Measurements from ENCODE around the gene DYNLT1. TPM values are rescaled to one million over a fixed set of nuclear protein-coding genes. Genes with fewer than 3 reads are reported as not detected.
"Not testable (repeated sequence)": the region's sequence is repeated elsewhere in the genome, so short reads cannot be mapped to it uniquely, and the experiment has no call there.

Gene DYNLT1
- total RNA-seq, 1 donor, result 54.3 TPM

DNA sequence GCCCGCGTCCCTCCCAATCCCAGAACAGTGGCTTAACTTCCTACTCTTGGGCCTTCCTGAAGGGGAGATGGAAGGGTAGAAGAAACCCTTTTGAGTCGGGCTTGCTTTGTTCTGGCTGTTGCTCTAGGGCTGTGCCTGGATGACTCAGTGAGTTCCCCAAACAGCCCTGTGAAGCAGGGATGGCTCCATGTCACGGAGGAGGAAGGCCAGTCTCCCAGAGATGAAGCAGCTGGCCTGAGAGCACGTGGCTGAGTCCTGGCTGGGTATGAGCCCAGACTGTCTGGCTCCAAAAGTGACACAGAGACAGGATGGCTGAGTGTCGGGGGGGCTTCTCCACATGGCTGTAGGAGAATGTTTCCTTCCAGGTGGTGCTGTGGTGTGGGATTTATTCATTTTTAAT, 10.0 kb upstream of the DYNLT1 start:
- Histone ChIP-seq H3K36me3 (ENCODE audit: insufficient read depth, low read length) (no peaks in the 10 kb centered on the region), H3K27ac (ENCODE audit: low read depth, low read length) (peak overlapping the region; percentile 95), H2AFZ (ENCODE audit: low read length) (peak overlapping the region; percentile 76), H3K79me2 (ENCODE audit: insufficient read depth, low read length) (no peaks in the 10 kb centered on the region), H4K20me1 (ENCODE audit: insufficient read depth, low read length) (no peaks in the 10 kb centered on the region), H3K27me3 (ENCODE audit: insufficient read depth, low read length) (no peaks in the 10 kb centered on the region), H3K4me1 (ENCODE audit: insufficient read depth, low read length) (peaks cover 43% of the 10 kb centered on the region), H3K9me3 (ENCODE audit: low read depth, low read length) (no peaks in the 10 kb centered on the region), H3K4me2 (ENCODE audit: insufficient read depth, low read length) (peak overlapping the region; percentile 61), H3K4me3 (ENCODE audit: insufficient read depth, low read length) (peak overlapping the region; percentile 5)
- TF ChIP-seq, protein P1, sequence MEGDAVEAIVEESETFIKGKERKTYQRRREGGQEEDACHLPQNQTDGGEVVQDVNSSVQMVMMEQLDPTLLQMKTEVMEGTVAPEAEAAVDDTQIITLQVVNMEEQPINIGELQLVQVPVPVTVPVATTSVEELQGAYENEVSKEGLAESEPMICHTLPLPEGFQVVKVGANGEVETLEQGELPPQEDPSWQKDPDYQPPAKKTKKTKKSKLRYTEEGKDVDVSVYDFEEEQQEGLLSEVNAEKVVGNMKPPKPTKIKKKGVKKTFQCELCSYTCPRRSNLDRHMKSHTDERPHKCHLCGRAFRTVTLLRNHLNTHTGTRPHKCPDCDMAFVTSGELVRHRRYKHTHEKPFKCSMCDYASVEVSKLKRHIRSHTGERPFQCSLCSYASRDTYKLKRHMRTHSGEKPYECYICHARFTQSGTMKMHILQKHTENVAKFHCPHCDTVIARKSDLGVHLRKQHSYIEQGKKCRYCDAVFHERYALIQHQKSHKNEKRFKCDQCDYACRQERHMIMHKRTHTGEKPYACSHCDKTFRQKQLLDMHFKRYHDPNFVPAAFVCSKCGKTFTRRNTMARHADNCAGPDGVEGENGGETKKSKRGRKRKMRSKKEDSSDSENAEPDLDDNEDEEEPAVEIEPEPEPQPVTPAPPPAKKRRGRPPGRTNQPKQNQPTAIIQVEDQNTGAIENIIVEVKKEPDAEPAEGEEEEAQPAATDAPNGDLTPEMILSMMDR (IDR thresholded peaks at IDR 0.05; ENCODE audit: extremely low read depth, low read depth, low read length), result no peak
- DNase-seq (ENCODE audit: insufficient read length, low spot score, missing footprints), result peak; percentile 91

DNA sequence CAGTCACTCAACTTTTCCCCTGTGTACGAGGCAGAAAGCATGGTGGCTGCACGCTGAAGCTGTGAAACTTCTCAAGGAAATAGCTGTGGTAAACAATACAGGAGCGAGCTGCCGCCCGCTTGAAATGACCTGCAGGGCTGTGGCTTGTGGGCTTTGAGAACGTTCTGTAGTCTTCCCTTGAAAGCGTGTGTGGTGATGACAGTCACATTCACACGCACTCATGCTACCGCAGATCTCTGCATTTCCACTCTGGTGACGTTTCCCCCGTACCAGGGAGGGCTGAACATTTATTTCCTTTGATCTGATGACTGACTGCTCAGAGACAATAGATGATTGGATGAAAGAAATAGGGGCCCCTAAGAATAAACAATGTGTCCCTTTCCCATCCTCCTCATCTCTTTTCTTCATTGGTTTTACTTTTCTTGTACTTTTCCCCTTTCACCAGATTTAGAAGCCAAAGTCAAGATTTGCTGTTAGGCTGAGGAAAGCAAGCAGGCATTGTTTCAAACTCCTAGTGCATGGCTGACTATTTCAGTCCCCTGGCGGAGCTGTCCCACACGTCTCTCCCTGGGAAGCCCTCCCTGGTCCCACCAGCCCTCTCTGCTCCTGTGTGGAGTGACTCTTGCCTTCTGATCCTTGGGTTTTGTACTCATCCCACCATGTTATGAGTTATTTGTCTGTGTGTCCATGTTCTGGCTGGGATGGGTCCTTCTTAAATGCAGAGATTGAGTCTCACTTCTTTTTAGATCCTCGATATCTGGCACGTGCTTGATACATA, 9.2 kb upstream of the DYNLT1 start:
- Histone ChIP-seq H2AFZ (ENCODE audit: low read length) (no peak overlapping the region), H4K20me1 (ENCODE audit: insufficient read depth, low read length) (no peaks in the 10 kb centered on the region), H3K79me2 (ENCODE audit: insufficient read depth, low read length) (no peaks in the 10 kb centered on the region), H3K4me3 (ENCODE audit: insufficient read depth, low read length) (no peak overlapping the region), H3K36me3 (ENCODE audit: insufficient read depth, low read length) (no peaks in the 10 kb centered on the region), H3K4me1 (ENCODE audit: insufficient read depth, low read length) (peaks cover 50% of the 10 kb centered on the region), H3K4me2 (ENCODE audit: insufficient read depth, low read length) (no peak overlapping the region), H3K9me3 (ENCODE audit: low read depth, low read length) (no peaks in the 10 kb centered on the region), H3K27me3 (ENCODE audit: insufficient read depth, low read length) (no peaks in the 10 kb centered on the region), H3K27ac (ENCODE audit: low read depth, low read length) (peak overlapping the region; percentile 95)
- TF ChIP-seq, protein P1 (IDR thresholded peaks at IDR 0.05; ENCODE audit: extremely low read depth, low read depth, low read length), result no peak
- DNase-seq (ENCODE audit: insufficient read length, low spot score, missing footprints), result no peak

GRCh38 chr6:158651981-158652737, 7.6 kb upstream of the DYNLT1 start:
- not testable (repeated sequence) for H4K20me1 ChIP-seq (ENCODE audit: insufficient read depth, low read length); DNase-seq (ENCODE audit: insufficient read length, low spot score, missing footprints); H3K4me2 ChIP-seq (ENCODE audit: insufficient read depth, low read length); H3K79me2 ChIP-seq (ENCODE audit: insufficient read depth, low read length); H3K27me3 ChIP-seq (ENCODE audit: insufficient read depth, low read length); H2AFZ ChIP-seq (ENCODE audit: low read length); H3K4me3 ChIP-seq (ENCODE audit: insufficient read depth, low read length); H3K36me3 ChIP-seq (ENCODE audit: insufficient read depth, low read length); H3K27ac ChIP-seq (ENCODE audit: low read depth, low read length); H3K9me3 ChIP-seq (ENCODE audit: low read depth, low read length)
- peaks cover 46% of the 10 kb centered on the region for H3K4me1 ChIP-seq (ENCODE audit: insufficient read depth, low read length)

- Histone ChIP-seq H4K20me1 (ENCODE audit: insufficient read depth, low read length) (no peaks in the 10 kb centered on the region), H3K27me3 (ENCODE audit: insufficient read depth, low read length) (no peaks in the 10 kb centered on the region), H3K79me2 (ENCODE audit: insufficient read depth, low read length) (no peaks in the 10 kb centered on the region), H3K27ac (ENCODE audit: low read depth, low read length) (peak within 1 kb of the TSS; percentile 100), H3K36me3 (ENCODE audit: insufficient read depth, low read length) (no peaks in the 10 kb centered on the region), H3K4me3 (ENCODE audit: insufficient read depth, low read length) (peak within 1 kb of the TSS; percentile 45), H2AFZ (ENCODE audit: low read length) (peak within 1 kb of the TSS; percentile 36), H3K4me1 (ENCODE audit: insufficient read depth, low read length) (peaks cover 30% of the 10 kb centered on the region), H3K4me2 (ENCODE audit: insufficient read depth, low read length) (peak within 1 kb of the TSS; percentile 80), H3K9me3 (ENCODE audit: low read depth, low read length) (no peaks in the 10 kb centered on the region)
- TF ChIP-seq, protein P1 (IDR thresholded peaks at IDR 0.05; ENCODE audit: extremely low read depth, low read depth, low read length), result no peak
- peak; percentile 73 for DNase-seq (ENCODE audit: insufficient read length, low spot score, missing footprints)
These were observed 5.0 kb upstream of the DYNLT1 start, which contains the start of gene SYTL3 for GRCh38 chr6:158649289-158650143. Gene SYTL3 (plus strand): TSS chr6:158650054. CDS start chr6:158663269, 13,215 bp downstream.
